ENCODE data around the gene NUMB.
"Not testable (repeated sequence)": the region's sequence is repeated elsewhere in the genome, so short reads cannot be mapped to it uniquely, and the experiment has no call there.

Gene NUMB

DNA sequence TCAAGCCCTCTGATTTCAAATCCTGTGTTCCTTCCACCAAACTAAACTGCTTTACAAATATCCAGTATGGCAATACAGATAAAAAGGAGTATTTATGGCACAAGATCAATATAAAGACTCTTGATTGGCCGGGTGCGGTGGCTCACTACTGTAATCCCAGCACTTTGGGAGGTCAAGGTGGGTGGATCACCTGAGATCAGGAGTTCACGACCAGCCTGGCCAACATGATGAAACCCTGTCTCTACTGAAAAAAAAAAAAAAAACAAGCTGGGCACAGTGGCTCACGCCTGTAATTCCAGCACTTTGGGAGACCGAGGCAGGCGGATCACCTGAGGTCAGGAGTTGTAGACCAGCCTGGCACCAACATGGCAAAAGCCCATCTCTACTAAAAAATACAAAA, 35.3 kb downstream of the NUMB start:
- DNase-seq (ENCODE audit: low read depth in 2 of 3, low spot score in 1 of 3): not testable (repeated sequence)

DNA sequence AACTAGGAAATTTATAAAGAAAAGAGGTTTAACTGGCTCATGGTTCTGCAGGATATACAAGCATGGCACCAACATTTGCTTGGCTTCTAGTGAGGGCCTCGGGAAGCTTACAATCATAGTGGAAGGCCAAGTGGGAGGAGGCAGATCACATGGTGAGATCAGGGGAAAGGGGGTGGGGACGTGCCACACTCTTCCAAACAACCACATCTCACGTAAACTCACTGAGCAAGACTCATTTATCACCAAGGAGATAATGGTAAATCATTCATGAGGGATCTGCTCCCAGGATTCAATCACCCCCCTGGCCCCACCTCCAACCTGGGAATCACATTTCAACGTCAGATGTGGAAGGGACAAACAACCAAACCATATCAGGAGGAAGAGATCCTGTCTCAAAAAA, 35.8 kb downstream of the NUMB start:
- DNase-seq (ENCODE audit: low read depth in 2 of 3, low spot score in 1 of 3): no peak

DNA sequence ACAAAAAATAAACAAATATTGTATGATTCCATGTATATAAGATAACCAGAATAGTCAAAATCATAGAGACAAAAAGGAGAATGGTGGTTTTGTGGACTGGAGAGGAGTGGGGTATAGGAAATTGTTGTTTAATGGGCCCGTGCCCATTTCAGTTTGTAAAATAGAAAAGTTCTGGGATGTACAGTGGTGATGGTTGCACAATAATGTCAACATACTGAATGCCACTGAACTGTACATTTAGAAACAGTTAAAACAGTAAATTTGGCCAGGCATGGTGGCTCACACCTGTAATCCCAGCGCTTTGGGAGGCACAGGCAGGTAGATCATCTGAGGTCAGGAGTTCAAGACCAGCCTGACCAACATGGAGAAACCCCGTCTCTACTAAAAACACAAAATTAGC, 40.1 kb downstream of the NUMB start:
- no peak for DNase-seq (ENCODE audit: low read depth in 2 of 3, low spot score in 1 of 3)

DNA sequence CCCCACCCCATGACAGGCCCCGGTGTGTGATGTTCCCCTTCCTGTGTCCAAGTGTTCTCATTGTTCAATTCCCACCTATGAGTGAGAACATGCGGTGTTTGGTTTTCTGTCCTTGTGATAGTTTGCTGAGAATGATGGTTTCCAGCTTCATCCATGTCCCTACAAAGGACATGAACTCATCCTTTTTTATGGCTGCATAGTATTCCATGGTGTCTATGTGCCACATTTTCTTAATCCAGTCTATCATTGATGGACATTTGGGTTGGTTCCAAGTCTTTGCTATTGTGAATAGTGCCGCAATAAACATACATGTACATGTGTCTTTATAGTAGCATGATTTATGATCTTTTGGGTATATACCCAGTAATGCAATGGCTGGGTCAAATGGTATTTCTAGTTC, 52.1 kb downstream of the NUMB start:
- not testable (repeated sequence) for DNase-seq (ENCODE audit: low read depth in 2 of 3, low spot score in 1 of 3)

DNA sequence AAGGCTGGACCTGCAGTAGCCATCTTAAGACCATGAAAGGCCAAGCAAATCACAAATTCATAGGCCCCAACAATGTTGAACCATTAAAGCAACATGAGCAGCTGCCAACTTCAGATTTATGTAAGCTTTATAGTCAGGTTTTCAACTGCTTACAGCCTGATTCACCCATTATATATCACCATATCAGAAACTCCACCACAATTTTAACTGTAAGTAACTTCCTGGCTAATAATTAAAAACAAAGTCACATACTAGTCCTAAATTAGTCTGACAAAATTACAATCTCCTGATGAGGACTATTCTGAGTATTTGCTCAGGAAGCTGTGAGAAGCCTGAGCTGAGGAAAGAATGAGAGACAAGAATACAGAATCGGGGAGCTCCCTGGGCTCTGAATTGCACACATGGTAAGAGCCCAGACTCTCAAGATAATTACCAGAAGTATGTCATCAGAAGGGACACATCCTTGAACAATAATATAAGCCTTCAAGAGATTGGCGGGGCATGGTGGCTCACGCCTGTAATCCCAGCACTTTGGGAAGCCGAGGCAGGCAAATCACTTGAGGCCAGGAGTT, 55.1 kb downstream of the NUMB start:
- no peak for DNase-seq (ENCODE audit: low read depth in 2 of 3, low spot score in 1 of 3)

DNA sequence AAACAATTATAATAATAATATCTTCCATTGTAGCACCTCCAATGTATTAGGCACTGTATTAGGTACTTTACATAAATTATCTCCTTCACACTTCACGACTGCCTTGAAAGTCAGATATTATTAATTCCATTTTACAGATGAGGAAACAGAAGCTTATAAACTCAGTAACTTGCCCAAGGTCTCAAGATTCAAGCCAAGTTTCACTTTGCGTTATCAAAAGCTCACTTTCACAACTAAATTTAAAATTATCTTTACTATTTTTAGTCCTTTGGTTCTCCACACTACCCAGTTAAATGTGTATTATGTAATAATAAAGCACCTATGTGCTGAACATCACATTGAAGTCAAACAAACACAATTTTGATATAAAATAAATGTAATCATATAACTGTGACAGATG, 55.8 kb downstream of the NUMB start:
- no peak for DNase-seq (ENCODE audit: low read depth in 2 of 3, low spot score in 1 of 3)

DNA sequence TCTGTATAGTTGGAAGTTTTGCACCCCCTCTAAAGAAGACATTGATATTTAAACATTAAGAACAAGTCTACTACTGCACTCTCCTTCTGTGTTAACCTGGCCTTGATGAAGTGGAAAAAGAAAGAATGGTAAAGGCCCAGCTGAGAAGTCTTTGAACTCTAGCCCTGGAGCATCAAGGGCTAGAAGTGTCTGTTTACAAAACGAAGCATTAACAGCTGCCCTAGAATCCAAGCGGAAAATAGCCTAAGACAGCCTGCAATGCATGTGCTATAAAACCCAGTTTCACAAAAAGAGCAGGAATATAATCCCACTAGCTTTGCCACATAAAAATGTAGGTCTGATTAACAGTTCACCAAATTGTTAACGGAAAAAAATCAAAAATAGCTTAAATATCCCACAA, 60.5 kb downstream of the NUMB start:
- DNase-seq (ENCODE audit: low read depth in 2 of 3, low spot score in 1 of 3): no peak

DNA sequence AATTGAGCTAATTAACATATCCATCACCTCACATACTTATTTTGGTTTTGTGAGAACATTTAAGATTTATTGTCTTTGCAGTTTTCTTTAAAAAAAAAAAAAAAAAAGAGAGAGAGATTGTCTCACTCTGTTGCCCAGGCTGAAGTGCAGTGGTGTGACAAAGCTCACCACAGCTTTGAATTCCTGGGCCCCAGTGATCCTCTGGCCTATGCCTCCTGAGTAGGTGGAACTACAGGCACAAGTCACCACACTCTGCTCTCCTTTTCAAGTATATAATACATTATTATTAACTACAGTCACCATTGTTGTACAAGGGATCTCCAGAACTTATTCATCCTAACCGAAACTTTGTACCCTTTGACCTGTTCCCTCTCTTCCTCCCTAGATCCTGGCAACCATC, 64.0 kb downstream of the NUMB start:
- DNase-seq (ENCODE audit: low read depth in 2 of 3, low spot score in 1 of 3): no peak

DNA sequence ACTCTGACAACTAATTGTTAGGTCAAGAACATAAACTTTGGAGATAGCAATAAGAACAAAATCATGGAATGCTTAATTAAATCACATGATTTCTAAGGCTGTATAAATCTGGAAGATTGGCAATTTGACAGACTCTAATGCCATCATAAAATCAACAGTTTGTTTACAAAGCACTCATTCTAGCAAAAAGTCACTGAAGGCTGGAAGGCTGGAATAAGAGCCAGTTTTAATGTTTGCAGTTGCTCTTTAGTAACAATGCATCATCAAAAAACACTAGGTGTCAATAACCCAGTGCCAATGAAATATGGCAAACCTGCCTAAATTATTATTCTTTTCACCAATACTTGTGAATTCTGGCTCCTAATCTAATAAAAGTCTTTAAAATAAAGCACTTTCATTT, 65.0 kb downstream of the NUMB start:
- no peak for DNase-seq (ENCODE audit: low read depth in 2 of 3, low spot score in 1 of 3)

DNA sequence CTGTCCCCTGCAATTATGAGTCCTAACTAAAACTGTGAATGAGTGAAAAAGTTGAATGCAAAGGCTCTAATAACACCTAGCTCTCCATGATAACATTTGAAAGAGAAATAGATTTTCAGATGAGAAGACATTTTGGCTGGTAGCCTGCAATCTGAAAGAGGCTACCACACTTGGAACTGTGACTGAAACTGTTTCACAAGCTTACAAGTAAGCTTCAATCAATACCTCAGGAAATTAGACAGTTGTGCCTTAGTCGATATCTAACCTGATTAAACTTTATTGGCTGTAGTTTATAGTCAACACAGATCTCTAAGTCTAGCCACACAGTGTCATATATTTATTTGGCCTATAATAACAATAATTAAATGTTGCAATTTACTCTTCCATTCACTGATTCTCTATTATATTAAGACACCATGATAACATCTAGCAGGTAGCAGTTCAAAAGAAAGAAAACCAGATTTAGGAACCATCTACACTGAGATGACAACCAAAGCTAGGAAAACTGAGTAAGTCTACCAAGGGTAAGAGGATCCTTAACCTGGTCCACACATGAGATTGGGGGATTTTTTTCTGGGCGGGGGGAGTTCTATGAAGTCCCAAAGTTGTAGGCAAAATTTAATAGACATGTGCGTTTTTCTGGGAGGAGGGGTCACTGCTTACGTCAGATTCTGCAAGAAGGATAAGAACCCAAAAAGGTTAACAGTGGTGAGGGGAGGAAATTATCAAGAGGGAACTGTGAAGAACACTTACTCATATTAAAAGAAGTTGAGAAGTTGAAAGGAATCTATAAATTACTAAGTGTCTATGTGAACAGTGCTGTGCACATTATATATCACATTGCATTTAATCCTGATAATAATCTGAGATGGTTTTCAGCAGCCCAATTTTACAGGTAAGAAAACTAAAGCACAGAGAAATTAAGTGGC, 65.8 kb downstream of the NUMB start:
- no peak for DNase-seq (ENCODE audit: low read depth in 2 of 3, low spot score in 1 of 3)

DNA sequence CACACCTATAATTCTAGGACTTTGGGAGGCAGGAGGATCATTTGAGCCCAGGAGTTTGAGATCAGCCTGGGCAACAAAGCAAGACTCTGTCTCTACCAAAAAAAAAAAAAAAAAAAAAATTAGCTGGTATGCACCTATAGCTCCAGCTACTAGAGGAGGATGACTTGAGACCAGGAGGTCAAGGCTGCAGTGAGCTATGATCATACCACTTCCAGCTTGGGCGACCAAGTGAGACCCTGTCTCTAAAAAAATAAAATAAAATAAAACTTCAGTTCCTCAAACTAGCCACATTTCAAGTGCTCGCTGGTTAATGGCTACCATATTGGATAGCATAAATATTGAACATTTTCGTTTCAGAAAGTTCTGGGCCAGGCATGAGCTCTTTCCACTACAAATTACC, 70.5 kb downstream of the NUMB start:
- not testable (repeated sequence) for DNase-seq (ENCODE audit: low read depth in 2 of 3, low spot score in 1 of 3)

DNA sequence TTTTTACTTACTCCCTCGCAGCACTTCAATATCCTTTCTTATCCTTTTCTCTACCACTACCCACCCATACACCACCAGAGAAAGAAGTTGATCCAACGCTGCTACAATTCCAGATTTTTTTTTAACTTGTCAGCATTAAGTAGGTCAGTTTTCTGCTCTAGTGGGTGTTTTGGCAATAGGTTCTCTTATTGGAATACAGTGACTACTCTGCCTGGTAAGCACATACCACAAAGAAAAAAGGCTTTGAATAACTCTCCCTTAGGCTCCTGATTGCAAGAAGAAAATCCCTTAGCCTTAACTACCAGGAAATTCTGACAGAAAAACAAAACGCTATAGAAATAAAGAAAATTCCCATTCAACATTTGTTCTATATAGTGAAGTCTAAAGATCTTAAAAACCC, 72.0 kb downstream of the NUMB start:
- DNase-seq (ENCODE audit: low read depth in 2 of 3, low spot score in 1 of 3): no peak

DNA sequence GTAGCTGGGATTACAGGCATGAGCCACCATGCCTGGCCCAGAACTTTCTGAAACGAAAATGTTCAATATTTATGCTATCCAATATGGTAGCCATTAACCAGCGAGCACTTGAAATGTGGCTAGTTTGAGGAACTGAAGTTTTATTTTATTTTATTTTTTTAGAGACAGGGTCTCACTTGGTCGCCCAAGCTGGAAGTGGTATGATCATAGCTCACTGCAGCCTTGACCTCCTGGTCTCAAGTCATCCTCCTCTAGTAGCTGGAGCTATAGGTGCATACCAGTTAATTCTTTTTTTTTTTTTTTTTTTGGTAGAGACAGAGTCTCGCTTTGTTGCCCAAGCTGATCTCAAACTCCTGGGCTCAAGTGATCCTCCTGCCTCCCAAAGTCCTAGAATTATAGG, 73.3 kb downstream of the NUMB start:
- not testable (repeated sequence) for DNase-seq (ENCODE audit: low read depth in 2 of 3, low spot score in 1 of 3)

DNA sequence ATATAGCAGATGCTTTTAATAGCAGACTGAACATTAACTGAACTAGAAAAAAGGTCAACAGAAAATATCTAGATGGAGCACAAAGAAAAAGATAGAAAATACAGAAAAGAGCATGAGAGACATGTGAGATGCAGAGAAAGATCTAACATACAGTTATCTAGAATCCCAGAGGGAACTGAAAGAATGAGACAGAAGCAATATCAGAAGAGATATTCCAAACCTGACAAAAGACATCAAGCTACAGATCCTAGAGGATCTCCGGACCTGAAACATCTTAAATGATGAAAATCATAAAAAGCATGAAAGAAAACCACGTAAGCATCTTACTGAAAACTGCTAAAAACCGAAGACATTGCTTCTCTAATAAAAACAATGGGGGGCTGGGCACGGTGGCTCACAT, 75.0 kb downstream of the NUMB start:
- no peak for DNase-seq (ENCODE audit: low read depth in 2 of 3, low spot score in 1 of 3)

DNA sequence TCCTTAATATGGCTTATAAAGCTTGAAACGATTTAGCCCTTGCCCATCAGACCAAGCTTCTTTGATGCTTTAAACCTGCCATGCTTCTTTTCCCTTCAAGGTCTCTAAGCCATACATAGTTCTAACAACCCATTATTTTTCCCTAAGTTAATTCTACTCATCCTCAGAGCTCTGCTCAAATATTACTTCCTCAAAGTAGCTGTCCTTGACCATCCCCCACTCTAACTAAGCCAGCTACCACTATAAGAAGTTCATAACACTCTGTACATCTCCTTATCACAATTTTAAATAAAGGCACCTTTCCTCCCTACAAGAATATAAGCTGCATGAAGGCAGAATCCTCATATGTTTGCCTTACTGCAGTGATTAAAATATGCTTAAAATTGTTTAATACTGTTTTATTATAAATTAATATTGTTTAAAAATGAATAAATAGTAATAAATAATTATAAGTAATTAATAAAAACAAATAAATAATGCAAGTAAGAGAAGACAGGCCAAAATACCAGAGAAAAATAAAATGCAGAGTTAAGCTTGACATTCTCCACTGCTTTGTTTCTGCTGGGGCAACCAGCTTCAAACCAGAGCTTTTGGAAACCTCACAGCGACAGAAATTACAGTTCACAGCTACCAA, 76.8 kb downstream of the NUMB start:
- DNase-seq (ENCODE audit: low read depth in 2 of 3, low spot score in 1 of 3): no peak

DNA sequence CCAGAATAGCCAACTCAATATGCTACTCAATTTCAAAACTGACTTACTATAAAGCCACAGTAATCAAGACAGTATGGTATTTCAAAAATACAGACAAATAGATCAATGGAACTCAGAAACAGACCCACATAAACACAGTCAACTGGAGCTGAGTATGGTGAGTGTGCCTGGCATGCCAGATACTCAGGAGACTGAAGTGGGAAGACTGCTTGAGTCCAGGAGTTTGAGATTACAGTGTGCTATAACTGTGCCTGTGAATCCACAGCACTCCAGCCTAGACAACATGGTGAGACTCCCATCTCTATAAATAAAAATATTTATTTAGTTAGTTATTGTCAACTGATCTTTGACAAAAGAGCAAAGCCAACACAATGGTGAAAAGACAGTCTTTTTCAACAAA, 81.8 kb downstream of the NUMB start:
- no peak for DNase-seq (ENCODE audit: low read depth in 2 of 3, low spot score in 1 of 3)

DNA sequence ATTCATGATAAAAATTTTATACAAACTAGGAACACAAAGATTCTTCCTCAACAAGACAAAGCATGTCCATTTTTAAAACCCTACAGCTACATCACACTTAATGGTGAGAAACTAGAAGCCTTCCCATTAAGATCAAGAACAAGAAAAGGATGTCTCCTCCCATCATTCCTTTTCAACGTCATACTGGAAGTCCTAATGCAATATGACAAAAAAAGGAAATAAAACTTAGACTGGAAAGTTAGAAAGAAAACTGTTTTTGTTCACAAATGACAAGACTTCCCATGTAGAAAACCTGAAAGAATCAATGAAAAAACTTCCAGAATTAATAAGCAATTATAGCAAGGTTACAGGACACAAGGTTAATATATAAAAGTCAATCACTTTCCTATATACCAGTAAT, 82.5 kb downstream of the NUMB start:
- DNase-seq (ENCODE audit: low read depth in 2 of 3, low spot score in 1 of 3): no peak

DNA sequence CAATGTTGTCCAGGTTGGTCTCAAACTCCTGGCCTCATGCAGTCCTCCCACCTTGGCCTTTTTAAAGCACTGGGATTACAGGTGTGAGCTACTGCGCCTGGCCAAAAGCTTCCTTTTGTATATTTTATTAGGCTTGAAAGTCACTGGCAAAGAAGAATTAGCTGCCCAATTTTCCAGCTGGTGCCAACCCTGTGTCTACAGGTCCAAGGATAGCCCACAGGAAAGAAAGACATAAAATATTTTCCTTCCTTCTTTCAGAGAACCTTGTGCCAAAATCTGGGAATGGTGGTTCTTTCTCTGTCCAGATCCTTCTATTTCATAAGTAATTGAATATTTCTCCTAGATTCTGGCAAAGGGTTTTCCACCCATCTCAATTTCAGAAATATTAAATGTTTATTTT, 84.1 kb downstream of the NUMB start:
- no peak for DNase-seq (ENCODE audit: low read depth in 2 of 3, low spot score in 1 of 3)

DNA sequence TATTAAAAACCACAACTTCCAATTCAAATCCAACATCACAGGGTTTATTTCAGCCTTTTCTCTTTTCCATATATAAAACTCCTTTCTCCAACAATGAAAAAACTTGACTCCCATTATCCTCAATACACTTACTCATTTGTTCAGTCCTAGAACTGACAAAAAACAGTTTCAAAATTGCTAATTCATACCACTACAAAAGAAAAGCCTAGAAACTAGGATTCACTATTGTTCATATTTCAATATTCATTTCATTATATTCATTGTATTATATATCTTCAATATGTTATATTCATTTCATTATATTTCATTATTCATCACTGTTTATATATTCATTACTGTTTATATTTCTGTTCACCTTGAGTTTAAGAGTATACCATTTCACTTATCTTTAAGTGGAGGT, 85.8 kb downstream of the NUMB start:
- DNase-seq (ENCODE audit: low read depth in 2 of 3, low spot score in 1 of 3): no peak

DNA sequence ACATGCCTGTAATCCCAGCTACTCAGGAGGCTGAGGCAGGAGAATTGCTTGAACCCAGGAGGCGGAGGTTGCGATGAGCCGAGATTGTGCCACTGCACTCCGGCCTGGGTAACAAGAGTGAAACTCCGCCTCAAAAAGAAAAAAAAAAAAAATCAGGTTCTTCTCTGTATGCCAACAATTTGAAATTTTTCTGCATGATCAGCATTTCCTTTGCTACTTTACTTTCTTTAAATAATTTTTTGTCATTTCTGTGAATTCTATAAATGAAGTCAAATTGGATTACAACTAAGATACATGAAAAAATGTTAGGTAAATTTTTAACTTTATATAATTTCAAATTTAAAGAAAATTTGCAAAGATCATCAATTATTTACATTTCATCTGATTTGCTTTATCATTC, 87.8 kb downstream of the NUMB start:
- no peak for DNase-seq (ENCODE audit: low read depth in 2 of 3, low spot score in 1 of 3)

DNA sequence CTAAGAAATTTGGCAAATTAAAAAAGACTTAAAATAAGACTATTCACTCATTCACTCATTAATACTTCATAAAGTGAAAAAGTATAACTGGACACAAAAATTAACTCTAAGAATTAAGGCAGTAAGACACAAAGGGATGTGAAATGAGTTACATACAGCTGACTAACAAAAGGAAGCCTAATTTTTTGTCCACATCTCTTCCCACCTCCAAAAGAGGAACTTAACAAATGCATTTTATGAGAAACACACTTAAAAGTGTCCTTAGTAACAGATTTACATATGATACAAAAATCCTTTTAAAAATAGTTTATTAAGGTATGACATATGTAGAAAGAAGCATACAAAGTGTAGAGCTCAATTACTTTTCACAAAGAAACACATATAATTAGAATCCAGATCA, 88.9 kb downstream of the NUMB start:
- no peak for DNase-seq (ENCODE audit: low read depth in 2 of 3, low spot score in 1 of 3)

DNA sequence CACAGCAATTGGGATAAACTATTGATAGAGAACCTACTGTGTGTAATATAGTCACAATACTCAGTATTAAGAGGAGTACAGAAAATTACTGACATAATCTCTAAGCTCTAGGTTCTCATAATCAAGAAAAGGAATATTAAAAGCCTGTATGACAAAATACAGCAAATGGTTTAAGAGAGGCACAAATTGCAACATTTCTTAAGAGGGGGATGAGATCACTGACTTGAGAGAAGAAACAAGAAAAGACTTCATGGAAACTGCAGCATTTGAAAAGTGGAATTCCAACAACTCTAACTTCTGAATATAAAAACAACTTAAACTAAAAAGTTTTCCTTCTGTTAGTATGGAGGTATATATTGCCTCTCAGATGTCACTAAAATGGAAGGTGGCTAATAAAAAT, 89.7 kb downstream of the NUMB start:
- DNase-seq (ENCODE audit: low read depth in 2 of 3, low spot score in 1 of 3): no peak
